Urothelium cell line (cell line): ENCODE results near the gene KRTAP10-3.

Experiments
- DNase-seq: peaks from one replicate; pipeline ENCODE4 v3.0.0; 2011; ENCODE audit warnings: low spot score, mixed read lengths
- FAIRE-seq: peaks from 2 replicates; lab custom pipeline; 2011; peaks lifted over from hg19 to GRCh38; lab: Jason Lieb, UNC

KRTAP10-3 gene

GRCh38 chr21:44520326-44521300 lies 38.0 kb downstream of the KRTAP10-3 start:
- no peak for DNase-seq
- FAIRE-seq: no peak

DNA sequence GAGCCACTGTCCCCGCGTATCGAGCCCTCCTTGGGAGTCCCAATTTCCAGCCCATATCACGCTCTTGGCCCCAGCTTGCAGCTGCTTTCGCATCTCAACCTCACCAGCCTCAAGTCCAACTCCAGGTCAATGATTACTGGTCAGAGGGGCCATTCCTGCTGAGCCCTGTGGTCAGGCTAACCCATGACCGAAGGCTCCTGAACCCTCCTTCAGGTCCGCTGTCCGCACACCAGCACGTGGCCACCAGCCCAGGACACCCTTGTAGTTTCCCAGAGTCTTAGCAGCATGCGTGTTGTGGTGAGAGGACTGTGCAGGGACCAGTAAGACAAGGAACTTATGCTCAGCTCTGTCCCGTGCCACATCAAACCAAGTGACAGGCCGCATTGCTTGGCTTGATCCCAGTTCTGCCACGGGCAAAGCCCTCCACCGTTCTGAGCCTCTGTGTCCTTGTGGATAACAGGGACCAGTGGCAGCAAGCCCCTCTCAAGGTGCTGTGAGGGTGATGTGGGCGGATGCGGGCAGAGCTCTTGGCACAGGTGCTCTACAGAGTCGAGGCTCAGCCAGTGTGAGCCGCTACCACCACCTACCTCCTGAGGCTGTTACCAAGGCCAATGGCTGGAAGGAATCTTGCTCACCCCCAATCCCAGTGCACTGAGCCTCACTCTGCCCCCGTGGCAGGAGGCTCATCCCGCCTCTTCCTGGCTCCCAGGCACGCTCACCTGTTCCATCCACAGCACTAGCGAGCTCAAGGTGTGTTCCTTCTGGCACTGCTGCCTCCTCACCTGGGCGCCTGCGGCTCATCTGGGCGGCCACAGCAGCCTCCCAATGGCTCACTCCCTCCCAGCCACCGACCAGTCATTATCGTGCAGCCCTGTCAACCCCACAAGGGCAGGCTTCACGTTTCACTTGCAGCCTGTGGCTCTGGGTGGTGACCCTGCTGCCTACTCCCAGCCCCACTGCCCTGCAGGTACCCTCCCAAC lies 39.0 kb downstream of the KRTAP10-3 start:
- DNase-seq (no peak), FAIRE-seq (no peak)

DNA sequence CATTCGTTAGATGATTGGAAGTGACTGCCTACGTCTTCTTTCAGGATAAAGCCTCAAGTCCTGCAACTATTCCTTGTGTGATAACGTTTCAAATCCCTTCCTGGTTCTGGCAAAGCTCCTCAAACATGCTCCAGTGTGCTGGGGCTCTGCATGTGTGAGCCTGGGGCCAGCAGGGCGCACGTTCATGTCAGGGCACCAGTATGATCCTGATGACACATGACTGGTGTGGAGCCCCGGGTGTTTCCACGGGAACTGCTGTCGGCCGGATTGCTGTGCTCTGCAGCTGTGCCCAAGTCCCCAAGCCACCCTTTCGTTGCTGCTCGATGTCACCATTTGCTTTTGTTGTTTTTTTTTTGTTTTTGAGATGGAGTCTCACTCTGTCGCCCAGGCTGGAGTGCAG lies 39.9 kb downstream of the KRTAP10-3 start:
- DNase-seq (no peak), FAIRE-seq (no peak)

DNA sequence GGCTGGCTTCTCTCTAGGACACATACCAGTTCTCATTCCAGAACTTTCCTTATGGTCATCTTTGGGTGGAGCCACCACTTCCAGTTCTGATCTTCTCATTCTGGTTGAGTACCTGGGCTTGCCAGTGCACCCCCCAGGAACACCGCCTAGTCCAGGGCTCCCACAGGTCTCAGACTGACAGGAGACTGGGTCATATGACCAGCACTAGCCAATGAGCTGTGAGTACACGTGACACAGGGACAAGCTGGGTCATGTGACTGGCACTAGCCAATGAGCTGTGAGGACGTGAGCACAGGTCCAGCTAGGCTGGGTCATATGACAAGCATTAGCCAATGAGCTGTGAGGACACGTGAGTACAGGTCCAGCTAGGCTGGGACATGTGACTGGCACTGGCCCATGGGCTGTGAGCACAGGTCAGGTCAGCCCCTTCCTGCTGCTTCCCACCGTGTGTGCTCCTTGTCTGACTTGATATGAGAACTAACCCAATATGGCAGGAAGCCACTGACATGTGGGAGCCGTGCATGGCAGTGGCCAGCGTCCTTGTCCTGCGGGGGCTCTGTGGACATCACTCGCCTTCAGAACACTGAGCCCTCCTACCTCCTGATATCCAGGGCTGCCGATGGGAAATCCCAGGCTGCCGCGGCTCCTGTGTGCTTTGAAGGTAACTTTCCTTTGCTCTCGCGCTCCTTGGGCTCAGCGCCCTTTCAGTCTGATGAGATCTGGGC lies 41.3 kb downstream of the KRTAP10-3 start:
- peak; percentile 88 for FAIRE-seq
- DNase-seq: peak; percentile 74

GRCh38 chr21:44516828-44517174 lies 41.8 kb downstream of the KRTAP10-3 start:
- FAIRE-seq (no peak), DNase-seq (no peak)

- DNase-seq (no peak), FAIRE-seq (no peak)
Observed at GRCh38 chr21:44516342-44516741, 42.3 kb downstream of the KRTAP10-3 start.

- no peak for FAIRE-seq
- no peak for DNase-seq
Observed at GRCh38 chr21:44515359-44516165, 43.0 kb downstream of the KRTAP10-3 start.

DNA sequence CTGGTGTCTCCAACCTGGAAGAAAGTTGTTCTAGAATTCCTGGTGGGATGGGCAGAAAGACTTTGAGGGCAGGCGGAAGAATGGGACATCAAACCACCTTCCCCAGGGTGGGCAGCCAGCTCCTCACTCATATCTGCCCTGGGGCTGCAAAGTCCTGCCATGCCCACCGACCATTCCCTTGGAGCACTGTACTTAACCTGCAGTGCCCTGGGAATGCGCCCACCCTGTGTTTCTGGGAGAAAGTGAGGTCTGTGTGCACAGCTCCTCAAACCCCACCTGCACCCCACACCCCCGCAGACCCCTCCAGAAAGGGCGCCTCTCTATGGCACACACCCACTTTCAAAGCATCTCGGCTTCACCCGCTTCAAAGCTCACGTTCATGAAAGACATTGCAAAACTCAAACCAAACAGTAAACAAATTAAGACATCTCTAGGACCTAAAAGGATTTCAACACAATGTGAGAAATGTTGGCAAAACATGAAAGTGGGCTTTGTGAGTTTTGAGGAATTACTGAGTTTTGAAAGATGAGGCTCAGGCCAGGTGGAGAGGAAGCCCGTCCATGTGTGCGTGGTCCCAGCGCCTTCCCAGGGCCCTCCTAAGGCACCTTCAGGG lies 43.7 kb downstream of the KRTAP10-3 start:
- FAIRE-seq: no peak

DNA sequence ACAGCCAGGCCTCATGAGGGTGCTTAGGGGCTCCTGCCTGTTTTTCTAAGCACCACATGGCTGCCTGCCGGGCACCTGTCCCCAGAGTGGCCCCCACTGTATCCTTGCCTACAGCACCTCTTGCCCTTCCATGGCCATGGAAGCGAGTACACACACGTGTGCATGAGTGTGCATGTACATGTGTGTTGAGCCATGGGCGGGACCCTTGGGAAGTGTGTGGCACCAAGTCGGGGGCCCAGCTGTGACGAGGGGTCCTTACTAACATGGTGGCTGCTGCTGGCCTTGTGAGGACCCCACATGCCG lies 44.4 kb downstream of the KRTAP10-3 start:
- no peak for FAIRE-seq
- no peak for DNase-seq

More for the DNA sequence above, 43.7 kb downstream of the KRTAP10-3 start:
- no peak for DNase-seq

DNA sequence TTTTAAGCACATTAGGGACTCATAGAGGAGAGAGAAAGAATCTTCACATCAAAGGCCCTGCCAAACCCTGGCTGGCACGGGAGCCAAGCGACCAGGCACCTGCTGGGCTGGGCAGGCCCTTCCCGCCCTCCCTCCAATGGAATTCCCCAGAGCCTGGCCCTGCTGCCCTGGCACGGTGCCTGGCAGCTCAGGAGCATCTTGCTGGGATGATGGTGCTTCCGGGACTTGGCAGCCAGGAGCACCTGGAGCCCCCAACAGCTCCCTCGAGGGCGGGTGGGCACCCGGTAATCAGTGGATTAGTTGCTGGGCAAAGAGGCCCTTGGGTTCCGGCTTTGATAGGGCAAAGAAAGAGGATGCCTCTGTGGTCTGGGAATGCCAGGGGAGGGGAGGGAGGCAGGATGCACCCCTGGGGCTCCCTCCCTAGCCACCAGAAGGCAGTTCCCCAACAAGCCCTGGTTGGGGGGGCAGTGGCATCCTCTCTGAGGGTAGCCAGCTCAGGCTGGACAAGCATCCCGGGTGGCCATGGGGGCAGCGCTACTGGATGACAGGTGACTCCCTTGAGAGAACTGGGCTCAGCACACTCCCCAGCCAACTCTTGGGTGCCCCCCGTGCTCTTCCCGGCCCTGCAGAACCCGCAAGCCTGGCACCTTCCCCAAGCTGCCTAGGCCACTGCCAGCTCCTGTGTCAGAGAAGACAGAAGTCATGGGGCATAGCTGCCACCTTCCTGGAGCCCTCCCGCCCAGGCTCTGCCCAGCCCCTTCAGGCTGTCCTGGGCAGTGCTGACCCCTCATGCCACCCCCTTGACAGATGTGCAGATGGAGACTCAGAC lies 45.0 kb downstream of the KRTAP10-3 start:
- DNase-seq: no peak
- FAIRE-seq: no peak

GRCh38 chr21:44512496-44513388 lies 45.9 kb downstream of the KRTAP10-3 start:
- FAIRE-seq: peak; percentile 20
- DNase-seq: no peak

GRCh38 chr21:44511938-44512275 lies 46.7 kb downstream of the KRTAP10-3 start:
- no peak for FAIRE-seq

GRCh38 chr21:44511219-44511937 lies 47.2 kb downstream of the KRTAP10-3 start:
- FAIRE-seq: peak; percentile 94

More at GRCh38 chr21:44511938-44512275, 46.7 kb downstream of the KRTAP10-3 start:
- no peak for DNase-seq

DNA sequence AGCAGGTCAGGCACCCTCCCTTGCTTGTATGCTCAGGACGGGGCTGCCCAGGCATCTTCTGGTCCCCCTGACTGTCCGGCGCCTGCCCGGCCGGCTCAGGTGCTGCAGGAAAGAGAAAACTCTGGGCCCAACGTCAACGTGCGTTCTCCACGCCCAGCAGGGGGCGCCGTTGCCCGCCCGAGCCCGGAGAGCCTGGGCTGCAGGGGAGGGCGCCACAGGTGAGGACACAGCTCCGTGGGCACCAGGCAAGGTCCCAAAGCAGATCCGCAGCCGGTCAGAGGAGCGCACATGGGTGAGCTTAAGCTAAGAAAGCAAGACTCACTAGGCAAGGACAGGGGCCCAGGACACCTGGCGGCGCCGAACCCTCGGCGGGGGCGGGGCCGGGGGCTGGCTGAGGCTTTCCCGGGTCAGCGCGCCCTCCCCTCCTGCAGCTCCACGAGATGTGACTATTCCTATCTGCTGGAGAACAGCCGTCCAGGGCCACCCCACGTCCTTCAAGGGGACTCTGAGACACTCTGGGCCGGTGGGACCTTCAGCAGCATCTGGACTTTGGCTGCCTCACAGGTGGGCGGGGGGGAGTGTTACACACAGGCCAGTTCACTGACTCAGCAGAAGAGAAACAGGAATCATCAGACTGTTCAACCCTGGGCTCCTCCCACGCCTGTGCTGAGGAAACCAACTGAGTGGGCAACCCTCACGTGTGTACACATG lies 47.9 kb downstream of the KRTAP10-3 start:
- DNase-seq: peak; percentile 66
- no peak for FAIRE-seq

More at GRCh38 chr21:44511219-44511937, 47.2 kb downstream of the KRTAP10-3 start:
- no peak for DNase-seq

DNA sequence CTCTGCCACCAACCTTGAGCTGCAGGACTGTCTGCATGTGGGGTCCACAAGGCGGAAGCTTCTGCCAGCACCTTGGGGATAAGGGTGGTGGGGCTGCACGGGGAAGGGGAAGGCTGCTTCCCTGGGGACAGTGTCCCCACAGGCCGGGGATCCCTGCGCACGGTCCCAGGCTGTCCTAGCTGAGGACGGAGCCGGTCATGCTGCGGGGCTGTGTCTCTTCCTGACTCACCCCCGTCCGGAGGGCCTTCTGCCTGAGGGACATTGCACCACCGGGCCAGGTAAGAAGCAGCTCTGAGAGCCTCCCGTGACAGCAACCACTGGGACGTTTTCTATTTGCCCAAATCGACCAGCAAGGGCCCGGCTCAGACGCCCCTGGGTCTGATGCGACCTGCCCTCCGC lies 48.5 kb downstream of the KRTAP10-3 start:
- FAIRE-seq: no peak
- no peak for DNase-seq

GRCh38 chr21:44509539-44509938 lies 49.1 kb downstream of the KRTAP10-3 start:
- FAIRE-seq (no peak), DNase-seq (no peak)
